Smooth muscle cell of the umbilical artery (primary cell): ENCODE data around the gene GEN1. TPM values are rescaled to one million over a fixed set of nuclear protein-coding genes. Genes with fewer than 3 reads are reported as not detected.

Experiments
- total RNA-seq: library from RNA; depleted of rRNA; stranded (reverse); fragments of >200 nt; gene quantifications from 2 replicates; pipeline ENCODE4 v1.2.3, GENCODE V29; 2014

The GEN1 gene
- 9.2 and 14.5 TPM in 2 replicates for total RNA-seq

DNA sequence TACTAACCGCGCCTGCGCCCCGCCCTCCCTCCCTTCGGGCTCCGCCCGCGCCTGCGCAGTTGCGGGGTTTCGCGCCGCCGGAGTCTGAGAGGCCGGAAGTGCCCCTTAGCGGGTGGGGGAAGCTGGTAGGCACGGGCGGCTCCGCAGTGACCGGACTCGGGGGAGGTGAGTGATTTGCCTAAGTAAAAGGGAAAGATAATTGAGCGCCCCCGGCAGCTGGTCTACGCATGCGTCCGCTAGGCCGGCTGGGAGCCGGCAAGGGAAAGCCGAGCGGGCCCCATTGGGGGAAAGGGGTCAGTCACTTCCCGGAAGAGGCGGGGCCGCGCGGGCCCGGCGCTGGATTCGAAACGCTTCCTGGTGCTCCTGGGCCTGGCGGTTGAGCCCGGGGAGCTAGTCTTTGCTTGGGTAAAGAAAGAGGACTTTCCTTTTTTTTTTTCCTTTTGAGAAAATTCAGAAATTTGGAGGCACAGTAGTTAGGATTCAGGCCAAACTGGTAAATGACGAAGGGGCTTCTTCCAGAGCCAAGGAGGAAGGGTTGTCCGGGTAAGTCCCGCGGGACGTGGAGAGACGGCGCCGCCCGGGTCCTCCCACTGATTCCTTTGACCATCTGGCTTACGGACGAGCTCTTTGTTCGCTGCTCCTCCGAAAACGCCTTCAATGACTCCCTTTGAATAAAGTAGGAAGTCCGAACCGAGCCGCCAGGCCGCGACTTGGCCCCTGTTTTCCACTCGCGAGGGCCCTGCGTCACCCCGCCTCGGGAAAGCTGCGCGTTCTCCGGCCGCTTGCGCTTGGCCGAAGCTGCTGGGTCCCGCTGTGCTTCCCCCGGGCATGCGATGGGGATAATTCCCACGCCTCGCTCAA lies at the start of gene GEN1, which contains the start of gene SMC6:
Gene GEN1 (plus strand): TSS at position 336 of the 861 bp plus-strand sequence. CDS start 5,806 bp downstream, outside the sequence.
Gene SMC6 (minus strand): TSS at position 8 of the 861 bp plus-strand sequence. CDS start 7,864 bp downstream, outside the sequence.

GRCh38 chr2:17816396-17817245 lies 62.7 kb downstream of the GEN1 start, which contains the start of gene MSGN1:
MSGN1 (plus strand) TSS chr2:17816460; CDS start chr2:17816519, 59 bp downstream.

Other genes with a start within 250 kb of the GEN1 start
- gene RAD51AP2, start 235.7 kb upstream of the GEN1 start, total RNA-seq, result not detected in 2 replicates
- 0.09 TPM in 1 of 2 replicates, not detected in the other for gene VSNL1, start 213.4 kb upstream of the GEN1 start, total RNA-seq
- 25.2 and 46.7 TPM in 2 replicates for gene SMC6, start 328 bp upstream of the GEN1 start, total RNA-seq
- not detected in 2 replicates for gene MSGN1, start 62.3 kb downstream of the GEN1 start, total RNA-seq
- 5.0 and 5.5 TPM in 2 replicates for gene KCNS3, start 124.5 kb downstream of the GEN1 start, total RNA-seq